Muscle layer of colon (tissue), 2 donors: ENCODE results near the gene TMEM19.

Experiments
- H3K27ac ChIP-seq: one replicate; pipeline ENCODE4 v1.7.0; 2013; ENCODE audit warnings: low read depth, mild to moderate bottlenecking, low read length, moderate library complexity
- H3K27me3 ChIP-seq, 2 donors: one replicate each; pipeline ENCODE4 v1.7.0; 2013; ENCODE audit warnings: low read length in 2 of 2, mild to moderate bottlenecking in 2 of 2; ENCODE audit not compliant: insufficient read depth in 2 of 2, control insufficient read depth in 1 of 2
- H3K36me3 ChIP-seq: one replicate; pipeline ENCODE4 v1.7.0; 2013; ENCODE audit warnings: mild to moderate bottlenecking, low read length; ENCODE audit not compliant: insufficient read depth
- H3K4me1 ChIP-seq: one replicate; pipeline ENCODE4 v1.7.0; 2013; ENCODE audit warnings: mild to moderate bottlenecking, low read length; ENCODE audit not compliant: insufficient read depth
- H3K4me3 ChIP-seq, 2 donors: one replicate each; pipeline ENCODE4 v1.7.0; 2013; ENCODE audit warnings: low read length in 2 of 2, low read depth in 1 of 2, mild to moderate bottlenecking in 1 of 2, moderate library complexity in 1 of 2
- H3K9ac ChIP-seq: one replicate; pipeline ENCODE4 v1.7.0; 2013; ENCODE audit warnings: low read length
- H3K9me3 ChIP-seq: one replicate; pipeline ENCODE4 v1.7.0; 2013; ENCODE audit warnings: mild to moderate bottlenecking, low read length
- donor health status: abdominal sarcoma.
- donor health status: Adenocarcinoma of cecum.

The TMEM19 gene

GRCh38 chr12:71685914-71686657 is at the start of gene TMEM19:
TSS of gene TMEM19 (plus strand) at chr12:71686082. CDS start at chr12:71686681, 599 bp downstream.
- H3K9me3 ChIP-seq = no peaks in the 10 kb centered on the region
- H3K9ac ChIP-seq = peak within 1 kb of the TSS; percentile 78
- H3K36me3 ChIP-seq = no peaks in the 10 kb centered on the region
- peak within 1 kb of the TSS; percentile 75 to 94 for H3K4me3 ChIP-seq
- no peaks in the 10 kb centered on the region for H3K27me3 ChIP-seq
- peaks cover 22% of the 10 kb centered on the region for H3K4me1 ChIP-seq
- H3K27ac ChIP-seq = peak within 1 kb of the TSS; percentile 86

GRCh38 chr12:71636704-71637115 is 49.2 kb upstream of the TMEM19 start:
- H3K9ac ChIP-seq = no peak overlapping the region
- no peaks in the 10 kb centered on the region for H3K9me3 ChIP-seq
- no peaks in the 10 kb centered on the region for H3K27me3 ChIP-seq
- H3K4me3 ChIP-seq = no peak overlapping the region
- peaks cover 75% of the 10 kb centered on the region for H3K36me3 ChIP-seq
- no peaks in the 10 kb centered on the region for H3K4me1 ChIP-seq
- no peak overlapping the region for H3K27ac ChIP-seq

- Histone ChIP-seq H3K36me3 (peaks cover 69% of the 10 kb centered on the region), H3K4me1 (no peaks in the 10 kb centered on the region), H3K9ac (no peak overlapping the region), H3K9me3 (no peaks in the 10 kb centered on the region), H3K27ac (no peak overlapping the region), H3K27me3 (no peaks in the 10 kb centered on the region), H3K4me3 (no peak overlapping the region)
These were observed 47.4 kb upstream of the TMEM19 start for GRCh38 chr12:71638499-71638898.

- Histone ChIP-seq H3K9ac (no peak overlapping the region), H3K9me3 (no peaks in the 10 kb centered on the region), H3K4me1 (no peaks in the 10 kb centered on the region), H3K27me3 (no peaks in the 10 kb centered on the region), H3K27ac (no peak overlapping the region), H3K36me3 (peaks cover 66% of the 10 kb centered on the region), H3K4me3 (no peak overlapping the region)
These were observed 46.5 kb upstream of the TMEM19 start for GRCh38 chr12:71639341-71639760.

GRCh38 chr12:71640316-71640715 is 45.6 kb upstream of the TMEM19 start:
- Histone ChIP-seq H3K27ac (no peak overlapping the region), H3K4me1 (no peaks in the 10 kb centered on the region), H3K27me3 (no peaks in the 10 kb centered on the region), H3K9ac (no peak overlapping the region), H3K9me3 (no peaks in the 10 kb centered on the region), H3K4me3 (no peak overlapping the region), H3K36me3 (peaks cover 65% of the 10 kb centered on the region)

GRCh38 chr12:71641390-71641789 is 44.5 kb upstream of the TMEM19 start:
- Histone ChIP-seq H3K27ac (no peak overlapping the region), H3K36me3 (peaks cover 60% of the 10 kb centered on the region), H3K9ac (no peak overlapping the region), H3K27me3 (no peaks in the 10 kb centered on the region), H3K4me1 (no peaks in the 10 kb centered on the region), H3K4me3 (no peak overlapping the region), H3K9me3 (no peaks in the 10 kb centered on the region)

- Histone ChIP-seq H3K4me1 (no peaks in the 10 kb centered on the region), H3K27ac (no peak overlapping the region), H3K4me3 (no peak overlapping the region), H3K27me3 (no peaks in the 10 kb centered on the region), H3K9me3 (no peaks in the 10 kb centered on the region), H3K36me3 (peaks cover 63% of the 10 kb centered on the region), H3K9ac (no peak overlapping the region)
These were observed 43.6 kb upstream of the TMEM19 start for GRCh38 chr12:71642264-71642663.

GRCh38 chr12:71645268-71645667 is 40.6 kb upstream of the TMEM19 start:
- H3K9ac ChIP-seq = no peak overlapping the region
- H3K27me3 ChIP-seq = no peaks in the 10 kb centered on the region
- H3K4me1 ChIP-seq = no peaks in the 10 kb centered on the region
- no peak overlapping the region for H3K27ac ChIP-seq
- peaks cover 52% of the 10 kb centered on the region for H3K36me3 ChIP-seq
- no peak overlapping the region for H3K4me3 ChIP-seq
- no peaks in the 10 kb centered on the region for H3K9me3 ChIP-seq

- no peaks in the 10 kb centered on the region for H3K27me3 ChIP-seq
- no peaks in the 10 kb centered on the region for H3K9me3 ChIP-seq
- no peak overlapping the region for H3K27ac ChIP-seq
- H3K36me3 ChIP-seq = peaks cover 42% of the 10 kb centered on the region
- H3K4me1 ChIP-seq = no peaks in the 10 kb centered on the region
- no peak overlapping the region for H3K9ac ChIP-seq
- no peak overlapping the region for H3K4me3 ChIP-seq
These were observed 39.4 kb upstream of the TMEM19 start for GRCh38 chr12:71646512-71646911.

GRCh38 chr12:71648537-71648936 is 37.3 kb upstream of the TMEM19 start:
- Histone ChIP-seq H3K36me3 (peaks cover 36% of the 10 kb centered on the region), H3K9ac (no peak overlapping the region), H3K9me3 (no peaks in the 10 kb centered on the region), H3K27me3 (no peaks in the 10 kb centered on the region), H3K27ac (no peak overlapping the region), H3K4me3 (no peak overlapping the region), H3K4me1 (no peaks in the 10 kb centered on the region)

- Histone ChIP-seq H3K9ac (no peak overlapping the region), H3K4me1 (no peaks in the 10 kb centered on the region), H3K4me3 (no peak overlapping the region), H3K9me3 (no peaks in the 10 kb centered on the region), H3K27ac (no peak overlapping the region), H3K36me3 (peaks cover 31% of the 10 kb centered on the region), H3K27me3 (no peaks in the 10 kb centered on the region)
These were observed 36.5 kb upstream of the TMEM19 start for GRCh38 chr12:71649401-71649800.

GRCh38 chr12:71652656-71653055 is 33.2 kb upstream of the TMEM19 start:
- Histone ChIP-seq H3K4me3 (no peak overlapping the region), H3K4me1 (peaks cover 5% of the 10 kb centered on the region), H3K9ac (no peak overlapping the region), H3K36me3 (peaks cover 11% of the 10 kb centered on the region), H3K27ac (no peak overlapping the region), H3K9me3 (no peaks in the 10 kb centered on the region), H3K27me3 (no peaks in the 10 kb centered on the region)
